K562 (cell line): Measurements from ENCODE around the gene NBEAL2. TPM values are rescaled to one million over a fixed set of nuclear protein-coding genes. Genes with fewer than 3 reads are reported as not detected.

ENCODE experiments used
- ATAC-seq: fragments of 200-7000 bp; cut with Tn5 transposase; 3 replicates; pipeline ENCODE4 v1.9.1; 2020; ENCODE audit warnings: moderate library complexity
- BruUV-seq: library from RNA; stranded (reverse); fragments of 400-500 nt; replicated peaks from 2 replicates; lab custom pipeline; 2021; lab: Mats Ljungman, UMichigan
- CTCF ChIA-PET: fragments of 300-600 bp; formaldehyde crosslinking; extraction: SDS; loops from one replicate; lab custom pipeline; 2021; ENCODE audit warnings: low intra/inter-chr PET ratio; lab: Yijun Ruan, JAX
- POLR2A ChIA-PET: fragments of 300-600, 350-650 bp; sonication (Branson Sonifier 250); formaldehyde crosslinking; extraction: SDS; loops from one replicate; lab custom pipeline; 2021; ENCODE audit warnings: antibody characterized with exemption, inconsistent platforms; lab: Yijun Ruan, JAX
- DNase-seq, 4 experiments: peaks; one replicate each; pipeline versions ENCODE4 v3.0.0 to v3.0.0-alpha.2; 2011 to 2018; ENCODE audit warnings: low spot score in 3 of 4, mixed read lengths in 3 of 4; ENCODE audit errors: extremely low read depth in 1 of 4
- FAIRE-seq: peaks from 2 replicates; lab custom pipeline; 2011; peaks lifted over from hg19 to GRCh38; lab: Jason Lieb, UNC
- H2AFZ ChIP-seq: 2 replicates; pipeline ENCODE4 v1.6.0; 2011; ENCODE audit warnings: low read depth, low read length, control low read depth, inconsistent platforms
- H3K27ac ChIP-seq: fragments of 200-600 bp; 3 replicates; pipeline ENCODE4 v1.8.0; 2011; ENCODE audit warnings: low read depth, mild to moderate bottlenecking, control low read depth, inconsistent platforms, low read length, moderate library complexity, mixed read lengths; ENCODE audit errors: extremely low read depth
- H3K27me3 ChIP-seq, 2 experiments: fragments of 300-600 bp in 1 of 2; 2 replicates in 1 of 2; 3 replicates in 1 of 2; pipeline versions ENCODE4 v1.6.0 to v1.8.0; 2011; ENCODE audit warnings: inconsistent platforms in 2 of 2, low read length in 2 of 2, mild to moderate bottlenecking in 1 of 2, mixed read lengths in 1 of 2, moderate library complexity in 1 of 2; ENCODE audit not compliant: control insufficient read depth in 2 of 2, insufficient read depth in 2 of 2
- H3K36me3 ChIP-seq: fragments of 300-600 bp; 3 replicates; pipeline ENCODE4 v1.8.0; 2011; ENCODE audit warnings: mild to moderate bottlenecking, low read length, inconsistent platforms; ENCODE audit not compliant: control insufficient read depth, insufficient read depth
- H3K4me1 ChIP-seq, 2 experiments: fragments of 200-600 bp in 1 of 2; replicated peaks in 1 of 2; 2 replicates in 1 of 2; 3 replicates in 1 of 2; pipeline versions ENCODE4 v1.5.1 to v1.8.0; 2011; ENCODE audit warnings: inconsistent platforms in 2 of 2, low read length in 2 of 2, mild to moderate bottlenecking in 1 of 2, mixed read lengths in 1 of 2, moderate library complexity in 1 of 2; ENCODE audit not compliant: control insufficient read depth in 2 of 2, insufficient read depth in 2 of 2
- H3K4me2 ChIP-seq: 2 replicates; pipeline ENCODE4 v1.6.1; 2011; ENCODE audit warnings: low read length, control low read depth, inconsistent platforms, mixed read lengths; ENCODE audit not compliant: insufficient read depth
- H3K4me3 ChIP-seq: fragments of 200-600 bp; sonication (generic), shearing (Covaris generic); 2 replicates; pipeline ENCODE4 v1.5.1; 2016; ENCODE audit warnings: control low read depth, inconsistent platforms
- H3K79me2 ChIP-seq: fragments of 200-600 bp; 3 replicates; pipeline ENCODE4 v1.8.0; 2011; ENCODE audit warnings: low read length, inconsistent platforms; ENCODE audit not compliant: control insufficient read depth, insufficient read depth
- H3K9ac ChIP-seq, 2 experiments: 2 replicates each; pipeline versions ENCODE4 v1.6.0 to v1.6.1; 2011; ENCODE audit warnings: low read depth in 2 of 2, low read length in 2 of 2, control low read depth in 1 of 2, inconsistent platforms in 1 of 2, mild to moderate bottlenecking in 1 of 2, mixed read lengths in 1 of 2; ENCODE audit not compliant: insufficient read depth in 1 of 2
- H3K9me1 ChIP-seq: one replicate; pipeline ENCODE4 v1.6.0; 2011; ENCODE audit warnings: inconsistent platforms, mild to moderate bottlenecking, low read length, moderate library complexity; ENCODE audit not compliant: control insufficient read depth, insufficient read depth
- H3K9me3 ChIP-seq: replicated peaks from 2 replicates; pipeline ENCODE4 v1.5.1; 2011; ENCODE audit warnings: low read depth, low read length, inconsistent platforms; ENCODE audit not compliant: control insufficient read depth, insufficient read depth
- H4K20me1 ChIP-seq: replicated peaks from 2 replicates; pipeline ENCODE4 v1.6.1; 2011; ENCODE audit warnings: low read length, inconsistent platforms, mixed read lengths; ENCODE audit not compliant: control insufficient read depth, insufficient read depth
- WGBS: fragments of 100-300 bp; shearing (Covaris generic); methylation state at CpG from one replicate; pipeline ENCODE4 v1.1.6; 2016; ENCODE audit warnings: low coverage, mixed read lengths; ENCODE audit not compliant: insufficient coverage; ENCODE audit errors: missing lambda C conversion rate; 5-methylcytosine and 5-hydroxymethylcytosine counted together
- in situ Hi-C: fragments of 300-500 bp; cut with MboI; formaldehyde crosslinking; loops from 4 replicates; pipeline ENCODE4 v1.15.0; 2018; ENCODE audit warnings: inconsistent platforms, mixed read lengths
- intact Hi-C: fragments of 100-400 bp; cut with micrococcal nuclease; formaldehyde crosslinking; loops from 2 replicates; pipeline ENCODE4 v1.14.2; 2022
- polyA plus RNA-seq, 8 experiments: library from polyadenylated mRNA; depleted of rRNA in 4 of 8; stranded (reverse) in 5 of 8; unstranded in 3 of 8; fragments of >200 nt; fragmentation: Nextera tagmentation in 2 of 8; fragmentation: Illumina TruSeq in 1 of 8; extraction: Ambion mirVana in 2 of 8; extraction: Trizol in 1 of 8; gene quantifications; 2 replicates each; pipeline versions ENCODE4 v1.2.1 to v1.2.3, GENCODE V29; 2011 to 2014; ENCODE audit warnings: inconsistent platforms in 1 of 8, missing spikeins in 1 of 8
- total RNA-seq, 7 experiments: library from RNA; depleted of rRNA in 6 of 7; stranded (reverse); fragments of >200 nt in 6 of 7; fragmentation: Illumina TruSeq in 2 of 7; extraction: Trizol in 2 of 7; gene quantifications; 2 replicates each; pipeline versions ENCODE4 v1.2.1 to v1.2.3, GENCODE V29; 2011 to 2021; ENCODE audit warnings: low replicate concordance in 1 of 7
- TF ChIP-seq, protein P1 (sequence below): sonication (generic); formaldehyde crosslinking; IDR thresholded peaks from 2 replicates; pipeline ENCODE4 v1.8.1; 2023; ENCODE audit warnings: mild to moderate bottlenecking, missing genetic modification reagents, moderate library complexity
- TF ChIP-seq, protein P2 (sequence below), 2 experiments: fragments of 450-650 bp; IDR thresholded peaks; 2 replicates each; pipeline ENCODE4 v1.6.1; 2018; ENCODE audit warnings: mild to moderate bottlenecking in 2 of 2, low read depth in 1 of 2; ENCODE audit not compliant: partially characterized antibody in 2 of 2

NBEAL2 gene
- total and polyA plus RNA-seq, 9 of the 15 experiments (the other 6 are each of a cell fraction or from before 2014, with no cell fraction given) = 0.06 to 114 (median 29.6) TPM

- TF ChIP-seq, protein P1, sequence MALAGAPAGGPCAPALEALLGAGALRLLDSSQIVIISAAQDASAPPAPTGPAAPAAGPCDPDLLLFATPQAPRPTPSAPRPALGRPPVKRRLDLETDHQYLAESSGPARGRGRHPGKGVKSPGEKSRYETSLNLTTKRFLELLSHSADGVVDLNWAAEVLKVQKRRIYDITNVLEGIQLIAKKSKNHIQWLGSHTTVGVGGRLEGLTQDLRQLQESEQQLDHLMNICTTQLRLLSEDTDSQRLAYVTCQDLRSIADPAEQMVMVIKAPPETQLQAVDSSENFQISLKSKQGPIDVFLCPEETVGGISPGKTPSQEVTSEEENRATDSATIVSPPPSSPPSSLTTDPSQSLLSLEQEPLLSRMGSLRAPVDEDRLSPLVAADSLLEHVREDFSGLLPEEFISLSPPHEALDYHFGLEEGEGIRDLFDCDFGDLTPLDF (CRISPR knock-in tag) = no peak
- TF ChIP-seq, protein P2, sequence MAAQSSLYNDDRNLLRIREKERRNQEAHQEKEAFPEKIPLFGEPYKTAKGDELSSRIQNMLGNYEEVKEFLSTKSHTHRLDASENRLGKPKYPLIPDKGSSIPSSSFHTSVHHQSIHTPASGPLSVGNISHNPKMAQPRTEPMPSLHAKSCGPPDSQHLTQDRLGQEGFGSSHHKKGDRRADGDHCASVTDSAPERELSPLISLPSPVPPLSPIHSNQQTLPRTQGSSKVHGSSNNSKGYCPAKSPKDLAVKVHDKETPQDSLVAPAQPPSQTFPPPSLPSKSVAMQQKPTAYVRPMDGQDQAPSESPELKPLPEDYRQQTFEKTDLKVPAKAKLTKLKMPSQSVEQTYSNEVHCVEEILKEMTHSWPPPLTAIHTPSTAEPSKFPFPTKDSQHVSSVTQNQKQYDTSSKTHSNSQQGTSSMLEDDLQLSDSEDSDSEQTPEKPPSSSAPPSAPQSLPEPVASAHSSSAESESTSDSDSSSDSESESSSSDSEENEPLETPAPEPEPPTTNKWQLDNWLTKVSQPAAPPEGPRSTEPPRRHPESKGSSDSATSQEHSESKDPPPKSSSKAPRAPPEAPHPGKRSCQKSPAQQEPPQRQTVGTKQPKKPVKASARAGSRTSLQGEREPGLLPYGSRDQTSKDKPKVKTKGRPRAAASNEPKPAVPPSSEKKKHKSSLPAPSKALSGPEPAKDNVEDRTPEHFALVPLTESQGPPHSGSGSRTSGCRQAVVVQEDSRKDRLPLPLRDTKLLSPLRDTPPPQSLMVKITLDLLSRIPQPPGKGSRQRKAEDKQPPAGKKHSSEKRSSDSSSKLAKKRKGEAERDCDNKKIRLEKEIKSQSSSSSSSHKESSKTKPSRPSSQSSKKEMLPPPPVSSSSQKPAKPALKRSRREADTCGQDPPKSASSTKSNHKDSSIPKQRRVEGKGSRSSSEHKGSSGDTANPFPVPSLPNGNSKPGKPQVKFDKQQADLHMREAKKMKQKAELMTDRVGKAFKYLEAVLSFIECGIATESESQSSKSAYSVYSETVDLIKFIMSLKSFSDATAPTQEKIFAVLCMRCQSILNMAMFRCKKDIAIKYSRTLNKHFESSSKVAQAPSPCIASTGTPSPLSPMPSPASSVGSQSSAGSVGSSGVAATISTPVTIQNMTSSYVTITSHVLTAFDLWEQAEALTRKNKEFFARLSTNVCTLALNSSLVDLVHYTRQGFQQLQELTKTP (IDR thresholded peaks at IDR 0.05; ENCODE audit: low read depth in 1 of 2, partially characterized antibody in 2 of 2) = peak in 1 of 2 experiments; percentile 99
- no peak overlapping the region for H3K9ac ChIP-seq
- ChIA-PET CTCF (no interaction called here), POLR2A (no interaction called here)
- in situ Hi-C loops = no loop called here
- ATAC-seq (no peak), FAIRE-seq (no peak), DNase-seq (no peak)
- H3K27ac ChIP-seq = no peak overlapping the region
- peaks cover 86% of the 10 kb centered on the region for H3K79me2 ChIP-seq
- no peak overlapping the region for H3K4me2 ChIP-seq
- H4K20me1 ChIP-seq = peaks cover 68% of the 10 kb centered on the region
- peaks cover 68% of the 10 kb centered on the region for H3K36me3 ChIP-seq
- H3K4me3 ChIP-seq = no peak overlapping the region
- no peaks in the 10 kb centered on the region for H3K9me3 ChIP-seq
- intact Hi-C loops = no loop called here
- no peak overlapping the region for H2AFZ ChIP-seq
- BruUV-seq = no TSS peak
- H3K4me1 ChIP-seq = peaks cover 19 to 28% of the 10 kb centered on the region in 2 experiments
- 100% methylated on average over 1 of the region's 1 CpG for WGBS
- peaks cover 29% of the 10 kb centered on the region for H3K9me1 ChIP-seq
- no peaks in the 10 kb centered on the region for H3K27me3 ChIP-seq
Measured at GRCh38 chr3:46962427-46962826, 17.0 kb upstream of the NBEAL2 start.
